Esophagus squamous epithelium (tissue), 4 donors: Measurements from ENCODE around the gene SEPHS1.
"Not testable (repeated sequence)": the region's sequence is repeated elsewhere in the genome, so short reads cannot be mapped to it uniquely, and the experiment has no call there.

Experiments used
- POLR2A ChIP-seq, 4 donors: fragments of 450-650 bp; IDR thresholded peaks; one replicate each; pipeline ENCODE4 v1.6.1; 2017; ENCODE audit warnings: antibody characterized with exemption in 4 of 4, mild to moderate bottlenecking in 4 of 4, moderate library complexity in 3 of 4
- TF ChIP-seq, protein P1 (sequence below), 6 experiments: fragments of 450-650 bp in 4 of 6; fragments of 200-600 bp in 2 of 6; sonication (generic) in 2 of 6; IDR thresholded peaks; one replicate each; pipeline ENCODE4 v1.5.1; 2016 to 2019; ENCODE audit warnings: antibody characterized with exemption in 6 of 6, mild to moderate bottlenecking in 4 of 6, moderate library complexity in 4 of 6

DNA sequence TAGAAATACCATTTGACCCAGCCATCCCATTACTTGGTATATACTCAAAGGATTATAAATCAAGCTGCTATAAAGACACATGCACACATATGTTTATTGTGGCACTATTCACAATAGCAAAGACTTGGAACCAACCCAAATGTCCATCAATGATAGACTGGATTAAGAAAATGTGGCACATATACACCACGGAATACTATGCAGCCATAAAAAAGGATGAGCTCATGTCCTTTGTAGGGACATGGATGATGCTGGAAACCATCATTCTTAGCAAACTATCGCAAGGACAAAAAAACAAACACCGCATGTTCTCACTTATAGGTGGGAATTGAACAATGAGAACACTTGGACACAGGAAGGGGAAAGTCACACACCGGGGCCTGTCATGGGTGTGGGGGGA, 31.0 kb upstream of the SEPHS1 start:
- TF ChIP-seq, protein P1, sequence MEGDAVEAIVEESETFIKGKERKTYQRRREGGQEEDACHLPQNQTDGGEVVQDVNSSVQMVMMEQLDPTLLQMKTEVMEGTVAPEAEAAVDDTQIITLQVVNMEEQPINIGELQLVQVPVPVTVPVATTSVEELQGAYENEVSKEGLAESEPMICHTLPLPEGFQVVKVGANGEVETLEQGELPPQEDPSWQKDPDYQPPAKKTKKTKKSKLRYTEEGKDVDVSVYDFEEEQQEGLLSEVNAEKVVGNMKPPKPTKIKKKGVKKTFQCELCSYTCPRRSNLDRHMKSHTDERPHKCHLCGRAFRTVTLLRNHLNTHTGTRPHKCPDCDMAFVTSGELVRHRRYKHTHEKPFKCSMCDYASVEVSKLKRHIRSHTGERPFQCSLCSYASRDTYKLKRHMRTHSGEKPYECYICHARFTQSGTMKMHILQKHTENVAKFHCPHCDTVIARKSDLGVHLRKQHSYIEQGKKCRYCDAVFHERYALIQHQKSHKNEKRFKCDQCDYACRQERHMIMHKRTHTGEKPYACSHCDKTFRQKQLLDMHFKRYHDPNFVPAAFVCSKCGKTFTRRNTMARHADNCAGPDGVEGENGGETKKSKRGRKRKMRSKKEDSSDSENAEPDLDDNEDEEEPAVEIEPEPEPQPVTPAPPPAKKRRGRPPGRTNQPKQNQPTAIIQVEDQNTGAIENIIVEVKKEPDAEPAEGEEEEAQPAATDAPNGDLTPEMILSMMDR (IDR thresholded peaks at IDR 0.05), result not testable (repeated sequence)
- not testable (repeated sequence) for TF ChIP-seq POLR2A (IDR thresholded peaks at IDR 0.05)
